Stimulated activated CD8-positive, alpha-beta memory T cell treated with anti-CD3 and anti-CD28 coated beads, Interleukin-4, amount 100 ng/mL, for 24 hours (primary cell): Measurements from ENCODE around the gene FN1.

ENCODE experiments used
- DNase-seq: peaks from one replicate; pipeline ENCODE4 v3.0.0-alpha.2; 2020; ENCODE audit warnings: low read depth

The FN1 gene

GRCh38 chr2:215435870-215436704 lies at the start of gene FN1:
TSS of gene FN1 (minus strand) at chr2:215436068. CDS start at chr2:215435802, 266 bp downstream.
- peak; percentile 47 for DNase-seq

- DNase-seq, result no peak
Observed at GRCh38 chr2:215485032-215485431, 49.2 kb upstream of the FN1 start.

- no peak for DNase-seq
Observed at GRCh38 chr2:215484570-215484969, 48.7 kb upstream of the FN1 start.

GRCh38 chr2:215483431-215483830 lies 47.6 kb upstream of the FN1 start:
- DNase-seq, result no peak

DNA sequence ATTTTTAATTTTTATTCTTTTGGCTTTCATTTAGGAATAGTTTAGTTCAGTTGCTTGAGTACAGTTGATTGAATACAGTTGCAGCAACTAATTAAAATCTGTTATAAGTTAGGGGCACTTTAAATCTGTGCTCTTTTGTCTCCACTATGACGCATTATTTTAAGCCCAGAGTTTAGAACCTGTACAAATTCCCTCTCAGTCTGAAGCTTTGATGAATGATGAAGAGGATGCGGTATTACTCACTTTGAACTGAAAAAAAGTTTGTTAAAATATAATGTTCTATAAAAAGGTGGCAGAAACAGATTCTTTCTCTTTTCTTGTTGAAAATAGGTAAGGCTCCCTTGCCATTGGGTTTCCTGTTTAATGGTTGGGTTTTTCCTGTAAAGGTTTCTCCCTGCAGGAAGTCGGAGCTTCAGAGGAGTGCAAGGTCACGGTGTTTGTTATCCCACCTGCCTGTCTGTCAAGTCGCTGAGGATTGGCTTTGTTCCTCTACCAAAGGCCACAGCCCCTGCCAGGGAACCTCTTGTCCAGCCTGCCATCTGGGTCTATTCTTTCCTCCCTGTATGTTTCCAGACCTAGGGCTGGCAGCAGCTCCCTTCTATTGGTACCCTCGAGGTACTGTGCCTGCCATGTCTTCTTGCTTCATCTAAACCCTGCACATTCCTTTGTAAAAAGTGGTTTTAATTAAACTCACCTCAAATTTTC lies 43.8 kb upstream of the FN1 start:
- no peak for DNase-seq

- no peak for DNase-seq
Observed at GRCh38 chr2:215479121-215479520, 43.3 kb upstream of the FN1 start.

- DNase-seq, result no peak
Observed at GRCh38 chr2:215476424-215476823, 40.6 kb upstream of the FN1 start.

- no peak for DNase-seq
Observed at GRCh38 chr2:215466097-215466909, 30.4 kb upstream of the FN1 start.

DNA sequence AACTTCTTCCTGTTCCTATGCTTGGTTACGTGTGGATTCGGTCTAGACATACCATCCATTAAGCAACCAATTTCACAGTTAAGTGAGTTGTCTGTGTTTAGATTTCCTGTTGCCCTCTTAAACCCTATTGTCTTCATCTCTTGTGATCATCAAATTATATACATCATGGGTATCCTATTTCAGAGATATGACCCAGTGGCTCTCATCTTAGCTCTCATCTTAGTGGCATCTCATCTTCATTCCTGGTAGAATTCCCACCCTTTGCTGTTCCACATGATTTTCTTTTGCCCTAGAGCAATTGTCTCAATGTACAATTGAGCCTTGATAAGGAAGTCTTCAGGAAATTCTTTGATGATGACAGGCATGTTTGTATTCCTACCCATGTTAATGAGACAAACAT lies 29.4 kb upstream of the FN1 start:
- no peak for DNase-seq

- no peak for DNase-seq
Observed at GRCh38 chr2:215461836-215462532, 26.1 kb upstream of the FN1 start.

- no peak for DNase-seq
Observed at GRCh38 chr2:215460682-215461382, 25.0 kb upstream of the FN1 start.

GRCh38 chr2:215455958-215456357 lies 20.1 kb upstream of the FN1 start:
- no peak for DNase-seq

DNA sequence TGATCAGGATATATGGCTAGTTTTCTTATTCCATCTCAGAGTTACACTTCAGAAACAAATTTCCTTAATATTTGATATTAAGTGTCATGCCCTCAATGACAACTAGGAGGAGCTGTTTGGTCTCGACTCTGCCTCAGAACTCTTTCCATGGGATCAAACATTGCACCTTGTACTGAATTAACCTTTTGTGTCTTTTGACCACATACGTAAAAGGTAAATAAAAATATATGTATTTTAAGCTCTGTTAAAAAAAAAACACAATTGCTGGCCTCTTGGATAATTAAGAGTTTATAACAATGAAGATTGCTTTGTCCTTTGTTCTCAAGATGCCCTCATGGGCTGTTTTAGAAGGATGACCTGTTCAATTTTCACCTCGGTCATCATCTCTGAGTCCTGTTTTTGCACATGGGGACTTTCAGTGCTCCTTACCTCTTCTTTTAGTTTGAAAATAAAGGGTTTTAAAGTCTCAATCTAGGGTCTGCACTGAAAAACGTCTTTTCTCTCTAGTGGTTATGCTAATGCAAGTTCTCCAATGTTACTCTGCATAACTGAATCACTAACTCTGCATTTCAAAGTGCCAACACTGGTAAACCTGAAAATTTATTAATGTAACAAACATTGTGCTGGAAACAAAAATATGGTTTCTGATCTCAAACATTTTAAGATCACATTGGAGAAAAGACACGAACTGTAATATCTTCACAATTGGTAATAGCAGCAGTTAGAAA lies 18.8 kb upstream of the FN1 start:
- no peak for DNase-seq

- no peak for DNase-seq
Observed at GRCh38 chr2:215452725-215453124, 16.9 kb upstream of the FN1 start.

- no peak for DNase-seq
Observed at GRCh38 chr2:215451012-215451756, 15.3 kb upstream of the FN1 start.

- DNase-seq, result no peak
Observed at GRCh38 chr2:215450188-215451011, 14.5 kb upstream of the FN1 start.

GRCh38 chr2:215447673-215448081 lies 11.8 kb upstream of the FN1 start:
- no peak for DNase-seq

- DNase-seq, result no peak
Observed at GRCh38 chr2:215447056-215447455, 11.2 kb upstream of the FN1 start.

- no peak for DNase-seq
Observed at GRCh38 chr2:215442401-215442787, 6.5 kb upstream of the FN1 start.
